ENCODE results near the gene ACSF3. TPM values are rescaled to one million over a fixed set of nuclear protein-coding genes. Genes with fewer than 3 reads are reported as not detected.

ACSF3 gene
- total RNA-seq, 1 experiment from 2014 or later, result 30.5 TPM

DNA sequence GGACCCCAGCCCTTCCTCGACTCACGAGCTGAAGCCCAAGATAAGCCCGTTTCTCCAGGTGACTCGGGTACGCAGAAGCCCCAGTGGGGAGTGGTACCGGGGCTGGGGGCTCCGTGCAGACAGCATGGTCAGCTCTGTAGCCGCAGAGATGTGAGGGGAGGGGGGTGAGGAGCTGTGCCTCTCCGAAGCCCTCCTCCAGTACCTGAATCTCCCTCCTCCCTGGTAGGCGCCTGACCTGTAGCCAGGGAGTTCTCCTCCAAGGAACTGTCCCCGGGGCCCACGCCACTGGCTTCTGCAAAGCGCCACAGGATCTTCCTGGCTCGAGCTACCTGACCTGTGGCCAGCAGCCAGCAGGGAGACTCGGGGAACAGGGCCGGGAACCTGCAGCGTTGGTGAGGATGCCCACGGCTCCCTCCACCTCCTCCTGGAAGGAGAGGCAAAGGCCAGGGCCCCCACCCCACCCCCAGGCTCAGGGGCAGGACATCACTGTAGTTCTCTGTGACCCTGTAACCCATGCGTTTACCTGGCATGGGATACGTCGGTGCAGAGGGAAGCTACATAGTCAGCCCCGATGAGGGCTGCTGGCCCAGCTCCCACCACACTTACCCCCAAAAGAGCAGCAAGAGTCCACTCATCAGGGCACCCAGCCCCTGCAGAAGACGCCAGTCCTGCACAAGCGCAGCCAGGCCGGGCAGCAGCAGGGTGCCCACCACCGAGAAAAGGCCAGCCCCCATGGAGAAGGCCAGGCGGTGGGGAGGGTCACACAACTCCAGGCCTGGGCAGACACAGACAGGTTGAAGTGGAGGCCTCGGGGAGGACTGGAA, 105.0 kb downstream of the ACSF3 start:
- no peak for DNase-seq (ENCODE audit: low read depth)

GRCh38 chr16:89199241-89200123, 105.8 kb downstream of the ACSF3 start:
- DNase-seq (ENCODE audit: low read depth), result no peak

DNA sequence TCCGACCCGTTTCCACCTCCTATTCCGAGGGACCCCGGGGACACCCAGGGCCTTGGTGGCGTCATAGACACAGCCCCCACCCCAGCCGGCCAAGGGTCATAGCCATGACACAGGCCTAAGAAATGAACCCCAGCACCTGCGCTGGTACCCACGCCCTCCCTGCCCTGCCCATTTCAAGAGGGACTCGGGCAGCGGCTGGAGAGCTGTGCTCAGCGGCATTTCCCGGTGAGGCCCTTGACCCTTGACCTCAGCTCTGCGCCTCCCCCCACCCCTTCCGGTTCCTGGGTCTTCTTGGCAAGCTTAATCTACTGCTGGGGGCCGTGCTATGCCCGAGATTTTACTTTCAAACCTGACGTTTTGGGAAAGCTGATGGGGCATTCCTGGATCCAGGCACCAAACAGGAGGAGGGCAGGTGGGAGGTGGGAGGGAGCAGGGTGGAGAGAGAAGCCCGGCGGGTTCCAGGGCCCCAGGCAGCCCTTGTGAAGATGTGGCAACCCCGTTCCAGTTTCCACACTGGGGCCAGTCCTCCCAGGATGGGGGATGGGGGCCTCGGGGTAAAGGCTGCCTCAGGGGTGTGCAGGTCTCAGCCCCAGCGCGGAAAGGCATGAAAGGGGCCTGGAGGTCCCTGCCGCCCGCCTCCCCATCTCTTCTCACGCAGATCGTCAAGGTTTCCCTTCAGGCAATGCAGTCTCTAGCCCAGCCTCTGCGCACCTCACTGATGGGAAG, 106.6 kb downstream of the ACSF3 start, which contains the start of gene SLC22A31:
TSS of gene SLC22A31 (minus strand) at position 414 of the 726 bp plus-strand sequence. CDS start at position 378, 36 bp downstream.
- DNase-seq (ENCODE audit: low read depth), result no peak

GRCh38 chr16:89200850-89201411, 107.3 kb downstream of the ACSF3 start:
- DNase-seq (ENCODE audit: low read depth), result no peak

DNA sequence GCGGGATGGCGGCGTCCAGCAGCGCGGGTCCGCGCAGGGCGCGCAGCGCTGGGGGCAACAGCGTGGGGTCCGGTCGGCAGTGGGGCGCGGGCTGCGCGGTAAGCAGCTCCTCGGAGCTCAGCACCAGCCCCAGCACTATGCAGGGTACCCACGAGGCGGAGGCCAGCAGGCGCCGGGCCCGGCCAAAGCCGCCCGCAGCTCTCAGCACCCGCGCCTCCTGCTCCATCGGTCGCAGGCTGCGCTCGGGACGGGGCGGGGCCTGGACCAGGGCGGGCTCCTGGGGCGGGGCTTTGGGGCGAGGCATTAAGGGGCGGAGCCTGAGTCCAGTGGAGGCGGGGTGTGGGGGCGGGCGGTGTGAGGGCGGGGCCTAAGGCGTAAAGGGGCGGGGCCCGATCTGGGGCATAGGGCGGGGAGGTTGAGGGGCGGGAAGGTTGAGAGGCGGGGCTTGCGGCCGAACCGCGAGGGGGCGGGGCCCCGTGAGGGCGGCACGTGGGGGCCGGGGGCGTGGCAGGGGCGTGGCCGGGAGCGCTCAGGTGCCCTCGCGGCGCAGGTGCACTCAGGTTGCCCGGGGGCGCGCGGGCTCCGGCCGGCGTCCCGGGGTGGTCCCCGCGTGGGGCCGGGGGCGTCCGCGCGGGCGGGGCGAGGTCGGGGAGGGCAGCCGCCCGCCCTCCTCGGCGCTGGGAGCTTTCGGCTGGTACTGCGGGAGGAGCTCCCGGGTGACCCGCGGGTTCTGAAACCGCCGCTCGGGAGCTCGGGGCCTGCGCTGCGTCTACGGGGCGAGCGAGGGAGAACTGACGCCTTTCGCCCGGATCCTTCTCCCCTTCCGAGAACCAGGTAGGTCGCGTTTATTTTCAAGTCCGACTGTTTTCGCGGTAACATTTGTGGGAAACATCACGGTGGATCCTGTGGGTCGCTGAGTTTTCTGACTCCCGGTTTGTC, 108.1 kb downstream of the ACSF3 start:
- DNase-seq (ENCODE audit: low read depth), result no peak

GRCh38 chr16:89202422-89203215, 109.0 kb downstream of the ACSF3 start:
- no peak for DNase-seq (ENCODE audit: low read depth)

Other genes starting within 250 kb of the ACSF3 start
- 5.1 and 7.4 TPM in 2 replicates for gene GALNS, start 236.9 kb upstream of the ACSF3 start, total RNA-seq (2014; rRNA removed; shearing (Covaris generic))
- gene TRAPPC2L, start 236.7 kb upstream of the ACSF3 start, total RNA-seq (2014; rRNA removed; shearing (Covaris generic)), result 58.5 and 74.3 TPM in 2 replicates
- not detected in 2 replicates for gene PABPN1L, start 227.2 kb upstream of the ACSF3 start, total RNA-seq (2014; rRNA removed; shearing (Covaris generic))
- gene CBFA2T3, start 116.6 kb upstream of the ACSF3 start, total RNA-seq (2014; rRNA removed; shearing (Covaris generic)), result not detected in 2 replicates
- gene CDH15, start 77.9 kb downstream of the ACSF3 start, total RNA-seq (2014; rRNA removed; shearing (Covaris generic)), result not detected in 2 replicates
- gene SLC22A31, start 106.7 kb downstream of the ACSF3 start, total RNA-seq (2014; rRNA removed; shearing (Covaris generic)), result not detected in 2 replicates
- 8.7 and 23.8 TPM in 2 replicates for gene ZNF778, start 123.9 kb downstream of the ACSF3 start, total RNA-seq (2014; rRNA removed; shearing (Covaris generic))

Measured in HT1080 (cell line).